WTC11 (cell line): ENCODE results near the gene SH3GL2. TPM values are rescaled to one million over a fixed set of nuclear protein-coding genes. Genes with fewer than 3 reads are reported as not detected.

ENCODE experiments used
- ATAC-seq: fragments of 200-7000 bp; cut with Tn5 transposase; 2 replicates; pipeline ENCODE4 v1.10.0; 2021; ENCODE audit warnings: mild to moderate bottlenecking, moderate library complexity
- CTCF ChIA-PET: fragments of 300-600 bp; sonication (Branson Sonifier 250); formaldehyde crosslinking; loops from one replicate; lab custom pipeline; 2021; ENCODE audit warnings: antibody characterized with exemption; lab: Charles Lee
- POLR2A ChIA-PET: fragments of 350-600 bp; sonication (Branson Sonifier 250); formaldehyde crosslinking; loops from one replicate; lab custom pipeline; 2021; ENCODE audit warnings: antibody characterized with exemption; lab: Charles Lee
- DNase-seq: peaks from one replicate; pipeline ENCODE4 v3.0.0; 2021; ENCODE audit warnings: low spot score
- H3K27ac Mint-ChIP-seq: 2 replicates; pipeline ENCODE4 v1.8.0; 2021; ENCODE audit warnings: mixed read lengths
- H3K27me3 Mint-ChIP-seq: 2 replicates; pipeline ENCODE4 v1.8.0; 2021; ENCODE audit warnings: low read depth, mild to moderate bottlenecking, moderate library complexity, mixed read lengths
- H3K36me3 Mint-ChIP-seq: 2 replicates; pipeline ENCODE4 v1.8.0; 2021; ENCODE audit warnings: mixed read lengths
- H3K4me1 Mint-ChIP-seq: 2 replicates; pipeline ENCODE4 v1.8.0; 2022; ENCODE audit warnings: mixed read lengths
- H3K4me3 Mint-ChIP-seq: 2 replicates; pipeline ENCODE4 v1.8.0; 2021; ENCODE audit warnings: mild to moderate bottlenecking, moderate library complexity, mixed read lengths
- H3K9me3 Mint-ChIP-seq: 2 replicates; pipeline ENCODE4 v1.8.0; 2021; ENCODE audit warnings: mixed read lengths
- AR ChIP-seq: fragments of 250-450 bp; sonication (Bioruptor Pico); IDR thresholded peaks from 2 replicates; pipeline ENCODE4 v1.9.0; 2021; ENCODE audit warnings: mild to moderate bottlenecking
- ATF2 ChIP-seq: sonication (generic); formaldehyde crosslinking; IDR thresholded peaks from 2 replicates; pipeline ENCODE4 v1.8.1; 2022; ENCODE audit warnings: low read depth, missing genetic modification reagents, borderline replicate concordance
- CBFB ChIP-seq: sonication (generic); formaldehyde crosslinking; IDR thresholded peaks from 2 replicates; pipeline ENCODE4 v1.8.1; 2022; ENCODE audit warnings: mild to moderate bottlenecking, low read depth, missing genetic modification reagents
- CREB1 ChIP-seq: sonication (generic); formaldehyde crosslinking; IDR thresholded peaks from 2 replicates; pipeline ENCODE4 v1.8.0; 2023; ENCODE audit warnings: mild to moderate bottlenecking, missing genetic modification reagents
- E2F1 ChIP-seq: sonication (generic); formaldehyde crosslinking; IDR thresholded peaks from 2 replicates; pipeline ENCODE4 v1.8.0; 2022; ENCODE audit warnings: mild to moderate bottlenecking, missing genetic modification reagents
- ESRRA ChIP-seq: sonication (generic); formaldehyde crosslinking; IDR thresholded peaks from 2 replicates; pipeline ENCODE4 v1.8.1; 2022; ENCODE audit warnings: mild to moderate bottlenecking, missing genetic modification reagents, borderline replicate concordance
- GRHL2 ChIP-seq: fragments of 250-450 bp; sonication (Bioruptor Pico); IDR thresholded peaks from 2 replicates; pipeline ENCODE4 v1.8.0; 2022; ENCODE audit warnings: mild to moderate bottlenecking, moderate library complexity; ENCODE audit not compliant: insufficient replicate concordance, severe bottlenecking
- HMGXB4 ChIP-seq: sonication (generic); formaldehyde crosslinking; IDR thresholded peaks from 2 replicates; pipeline ENCODE4 v1.8.1; 2023; ENCODE audit warnings: mild to moderate bottlenecking, moderate library complexity, missing genetic modification reagents
- MAX ChIP-seq: sonication (generic); formaldehyde crosslinking; IDR thresholded peaks from 2 replicates; pipeline ENCODE4 v1.8.0; 2022; ENCODE audit warnings: mild to moderate bottlenecking, missing genetic modification reagents
- NFYB ChIP-seq: sonication (generic); formaldehyde crosslinking; conservative IDR thresholded peaks from 2 replicates; pipeline ENCODE4 v1.8.0; 2022; ENCODE audit warnings: low read depth, missing genetic modification reagents
- PRDM15 ChIP-seq: sonication (generic); formaldehyde crosslinking; IDR thresholded peaks from 2 replicates; pipeline ENCODE4 v1.8.0; 2022; ENCODE audit warnings: missing genetic modification reagents
- RELA ChIP-seq: sonication (generic); formaldehyde crosslinking; IDR thresholded peaks from 2 replicates; pipeline ENCODE4 v1.8.1; 2022; ENCODE audit warnings: missing genetic modification reagents, mild to moderate bottlenecking, borderline replicate concordance
- SMAD4 ChIP-seq: sonication (generic); formaldehyde crosslinking; IDR thresholded peaks from 2 replicates; pipeline ENCODE4 v1.8.0; 2022; ENCODE audit warnings: mild to moderate bottlenecking, missing genetic modification reagents
- TCF7 ChIP-seq: sonication (generic); formaldehyde crosslinking; IDR thresholded peaks from 2 replicates; pipeline ENCODE4 v1.8.0; 2022; ENCODE audit warnings: mild to moderate bottlenecking, low read depth, missing genetic modification reagents, moderate library complexity
- USF2 ChIP-seq: sonication (generic); formaldehyde crosslinking; IDR thresholded peaks from 2 replicates; pipeline ENCODE4 v1.8.1; 2023; ENCODE audit warnings: mild to moderate bottlenecking, missing genetic modification reagents, moderate library complexity
- ZBTB21 ChIP-seq: sonication (generic); formaldehyde crosslinking; IDR thresholded peaks from 2 replicates; pipeline ENCODE4 v1.8.1; 2023; ENCODE audit warnings: mild to moderate bottlenecking, missing genetic modification reagents, borderline replicate concordance
- ZNF232 ChIP-seq: sonication (generic); formaldehyde crosslinking; IDR thresholded peaks from 2 replicates; pipeline ENCODE4 v1.8.0; 2022; ENCODE audit warnings: mild to moderate bottlenecking, missing genetic modification reagents
- ZNF423 ChIP-seq: fragments of 250-450 bp; sonication (Bioruptor Pico); IDR thresholded peaks from 2 replicates; pipeline ENCODE4 v2.1.2; 2022; ENCODE audit warnings: mild to moderate bottlenecking, moderate library complexity
- ZNF532 ChIP-seq: fragments of 250-450 bp; sonication (Bioruptor Pico); IDR thresholded peaks from 2 replicates; pipeline ENCODE4 v1.9.0; 2021; ENCODE audit warnings: mild to moderate bottlenecking, borderline replicate concordance
- ZNF671 ChIP-seq: fragments of 250-450 bp; sonication (Bioruptor Pico); IDR thresholded peaks from 2 replicates; pipeline ENCODE4 v1.8.0; 2021; ENCODE audit warnings: mild to moderate bottlenecking
- total RNA-seq: library from RNA; stranded (reverse); gene quantifications from 3 replicates; pipeline ENCODE4 v1.2.3, GENCODE V29; 2021

SH3GL2 gene
- total RNA-seq, 1 experiment from 2014 or later = 4.2 TPM

- no peak for TF ChIP-seq PRDM15 (CRISPR knock-in tag)
- TF ChIP-seq RELA = no peak
- TF ChIP-seq ZNF532 (CRISPR knock-in tag) = no peak
Observed at GRCh38 chr9:17776735-17777134, 197.9 kb downstream of the SH3GL2 start (continued).

- TF ChIP-seq GRHL2 (CRISPR knock-in tag) (no peak), ESRRA (CRISPR knock-in tag) (no peak), SMAD4 (CRISPR knock-in tag) (no peak), ZNF671 (CRISPR knock-in tag) (no peak), NFYB (CRISPR knock-in tag) (no peak), TCF7 (CRISPR knock-in tag) (no peak), CREB1 (no peak), ZNF232 (CRISPR knock-in tag) (no peak), ZBTB21 (CRISPR knock-in tag) (no peak), E2F1 (CRISPR knock-in tag) (no peak), ATF2 (CRISPR knock-in tag) (no peak), HMGXB4 (CRISPR knock-in tag) (no peak), USF2 (CRISPR knock-in tag) (no peak), CBFB (CRISPR knock-in tag) (no peak), MAX (no peak), AR (no peak), ZNF423 (CRISPR knock-in tag) (no peak)
- CTCF ChIA-PET = interaction anchor here (0.7 kb wide), 1 partner anchor 34 kb away, joined by 4 read pairs; no protein-coding TSS in a partner anchor
- no peaks in the 10 kb centered on the region for H3K4me1 Mint-ChIP-seq
- H3K27ac Mint-ChIP-seq = no peak overlapping the region
- H3K27me3 Mint-ChIP-seq = no peaks in the 10 kb centered on the region
- H3K36me3 Mint-ChIP-seq = no peaks in the 10 kb centered on the region
- no peak overlapping the region for H3K4me3 Mint-ChIP-seq
- POLR2A ChIA-PET = no interaction called here
- no peak for ATAC-seq
- 0 out of 2 replicates have a peak, but pooled peaks cover 7% of the 10 kb centered on the region for H3K9me3 Mint-ChIP-seq
- DNase-seq = no peak
Observed at GRCh38 chr9:17777465-17777864, 198.6 kb downstream of the SH3GL2 start.
